Right lobe of liver (tissue), 4 donors: Measurements from ENCODE around the gene PYGM.

ENCODE experiments used
- CTCF ChIP-seq, 4 donors: fragments of 200-600 bp in 3 of 4; fragments of 450-650 bp in 1 of 4; IDR thresholded peaks; one replicate each; pipeline versions ENCODE4 v1.5.1 to v1.8.0; 2016 to 2022; ENCODE audit warnings: antibody characterized with exemption in 4 of 4, mild to moderate bottlenecking in 2 of 4
- POLR2A ChIP-seq: fragments of 450-650 bp; IDR thresholded peaks from one replicate; pipeline ENCODE4 v1.6.1; 2017; ENCODE audit warnings: antibody characterized with exemption, mild to moderate bottlenecking
- donor health status: DM: no; HTN: no; CAD: no.
- donor health status: DM: no; HTN: no; CAD: no.
- donor health status: DM: no; HTN: yes; CAD: no.

- no peak for TF ChIP-seq CTCF (IDR thresholded peaks at IDR 0.05)
- no peak for TF ChIP-seq POLR2A
Observed at GRCh38 chr11:64764040-64764611, 4.4 kb upstream of the PYGM start.
